GM19395 (cell line): Measurements from ENCODE around the gene ZNF652.
"Not testable (repeated sequence)": the region's sequence is repeated elsewhere in the genome, so short reads cannot be mapped to it uniquely, and the experiment has no call there.

Source experiments
- ATAC-seq: cut with Tn5 transposase; IDR thresholded peaks from one replicate; pipeline ENCODE4 v1.9.1; 2021; ENCODE audit warnings: mild to moderate bottlenecking, moderate library complexity; ENCODE audit not compliant: unreplicated experiment

ZNF652 gene

DNA sequence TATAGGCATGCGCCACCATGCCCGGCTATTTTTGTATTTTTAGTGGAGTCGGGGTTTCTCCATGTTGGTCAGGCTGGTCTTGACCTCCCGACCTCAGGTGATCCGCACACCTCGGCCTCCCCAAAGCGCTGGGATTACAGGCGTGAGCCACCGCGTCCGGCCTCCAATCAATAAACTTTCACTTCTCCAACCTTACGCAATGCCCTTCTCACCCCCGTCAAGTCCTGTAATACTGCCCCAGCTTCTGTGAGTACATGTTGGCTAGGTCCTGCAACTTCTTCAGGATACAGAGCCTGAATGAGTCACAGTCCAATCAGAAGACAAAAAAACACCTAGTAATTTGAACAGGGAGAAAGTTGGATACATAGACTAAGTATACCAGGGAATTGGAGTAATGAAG is 84.4 kb downstream of the ZNF652 start:
- no peak for ATAC-seq

DNA sequence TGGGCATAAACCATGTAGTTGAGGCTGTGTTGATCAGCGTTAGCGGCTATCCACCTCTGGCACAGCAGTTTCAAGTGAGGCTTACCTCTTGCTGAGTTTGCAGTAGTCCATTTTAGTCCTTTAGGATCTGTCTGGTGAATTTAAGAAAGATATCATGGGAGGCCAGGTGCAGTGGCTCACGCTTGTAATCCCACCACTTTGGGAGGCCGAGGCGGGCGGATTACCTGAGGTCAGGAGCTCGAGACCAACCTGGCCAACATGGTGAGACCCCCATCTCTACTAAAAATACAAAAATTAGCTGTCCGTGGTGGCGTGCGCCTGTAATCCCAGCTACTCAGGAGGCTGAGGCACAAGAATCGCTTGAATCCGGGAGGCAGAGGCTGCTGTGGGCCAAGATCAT is 86.1 kb downstream of the ZNF652 start:
- ATAC-seq: not testable (repeated sequence)

DNA sequence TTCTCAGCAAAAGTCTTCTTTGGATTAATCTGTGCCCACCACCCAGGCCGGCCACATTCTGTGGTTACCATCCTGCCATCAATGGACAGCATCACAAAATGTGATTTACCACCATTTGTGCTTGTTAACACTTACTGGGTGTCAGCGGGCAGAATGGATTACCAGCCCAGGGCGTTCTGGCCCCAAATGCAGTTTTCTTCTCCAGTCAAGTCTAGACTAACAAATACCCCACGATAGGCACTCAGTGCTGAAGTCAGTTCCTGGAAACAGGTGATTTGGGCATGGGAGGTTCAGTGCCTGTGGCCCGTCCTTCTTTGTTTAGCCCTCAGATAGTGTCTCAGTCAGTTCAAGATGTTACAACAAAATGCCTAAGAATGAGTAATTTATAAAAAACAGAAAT is 92.7 kb downstream of the ZNF652 start:
- ATAC-seq: no peak

DNA sequence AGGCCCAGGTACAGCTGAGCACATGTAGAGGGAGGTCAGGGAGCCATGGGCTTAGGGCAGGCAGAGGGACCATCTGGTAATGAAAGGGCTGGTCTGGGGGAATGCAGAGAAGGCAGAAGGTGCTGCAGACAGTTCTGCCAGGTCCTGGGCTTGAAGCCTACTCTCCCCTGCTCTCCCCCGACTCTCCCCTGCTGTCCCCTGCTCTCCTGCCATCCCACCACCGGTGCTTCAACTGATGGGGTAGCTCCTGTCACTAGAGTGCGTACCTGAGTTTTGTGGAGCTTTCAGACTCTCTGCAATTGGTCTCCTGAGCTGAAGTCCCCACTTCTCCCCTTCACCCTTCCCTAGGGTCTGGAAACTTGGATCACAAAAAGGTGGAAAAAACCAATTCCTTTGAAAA is 94.1 kb downstream of the ZNF652 start:
- no peak for ATAC-seq

DNA sequence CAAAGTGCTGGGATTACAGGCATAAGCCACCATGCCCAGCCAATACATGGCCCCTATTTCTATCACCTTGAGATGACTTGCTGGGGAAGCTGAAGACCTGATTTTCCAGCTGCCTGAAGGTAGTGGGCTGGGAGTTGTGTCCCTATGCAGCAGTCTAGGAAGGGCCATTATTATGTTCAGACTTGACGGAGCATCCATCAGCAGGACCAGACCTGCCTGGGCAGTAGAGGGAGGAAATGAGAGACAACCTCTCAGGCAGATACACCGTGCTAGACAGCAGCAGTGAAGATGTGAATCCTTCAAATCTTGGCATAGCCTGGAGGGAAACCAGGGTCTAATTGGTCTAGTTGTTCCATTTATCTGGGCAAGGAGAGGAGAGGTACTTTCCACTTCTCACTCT is 95.8 kb downstream of the ZNF652 start:
- no peak for ATAC-seq

DNA sequence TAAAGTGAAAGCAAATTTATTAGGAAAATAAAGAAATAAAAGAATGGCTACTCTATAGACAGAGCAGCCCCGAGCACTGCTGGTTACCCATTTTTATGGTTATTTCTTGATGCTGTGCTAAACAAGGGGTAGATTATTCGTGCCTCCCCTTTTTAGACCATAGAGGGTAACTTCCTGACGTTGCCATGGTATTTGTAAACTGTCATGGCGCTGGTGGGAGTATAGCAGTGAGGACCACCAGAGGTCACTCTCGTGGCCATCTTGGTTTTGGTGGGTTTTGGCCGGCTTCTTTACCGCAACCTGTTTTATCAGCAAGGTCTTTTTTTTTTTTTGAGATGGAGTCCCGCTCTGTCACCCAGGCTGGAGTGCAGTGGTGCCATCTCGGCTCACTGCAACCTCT is 100.5 kb downstream of the ZNF652 start:
- ATAC-seq: not testable (repeated sequence)

DNA sequence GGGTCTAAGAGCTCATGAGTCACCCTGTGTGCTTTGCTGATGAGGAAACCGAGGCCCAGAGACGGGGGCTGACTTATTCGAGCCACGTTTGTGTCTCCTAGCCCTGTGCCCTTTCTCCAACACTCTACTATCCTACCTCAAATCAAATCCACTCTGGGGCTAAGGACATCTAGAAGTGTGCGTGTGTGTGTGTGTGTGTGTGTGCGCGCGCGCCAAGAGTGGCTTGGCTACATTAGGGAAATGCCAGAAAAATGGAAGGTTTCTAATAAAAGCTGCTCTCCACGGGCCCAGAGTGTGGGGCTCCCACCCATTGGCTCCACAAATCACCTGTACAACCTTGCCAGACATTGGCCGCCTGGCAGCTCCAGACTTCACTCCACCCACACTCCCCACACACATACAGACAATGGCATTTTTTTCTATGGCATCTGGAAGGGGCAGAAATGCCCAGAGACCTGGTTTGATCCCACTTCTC is 101.2 kb downstream of the ZNF652 start:
- no peak for ATAC-seq

DNA sequence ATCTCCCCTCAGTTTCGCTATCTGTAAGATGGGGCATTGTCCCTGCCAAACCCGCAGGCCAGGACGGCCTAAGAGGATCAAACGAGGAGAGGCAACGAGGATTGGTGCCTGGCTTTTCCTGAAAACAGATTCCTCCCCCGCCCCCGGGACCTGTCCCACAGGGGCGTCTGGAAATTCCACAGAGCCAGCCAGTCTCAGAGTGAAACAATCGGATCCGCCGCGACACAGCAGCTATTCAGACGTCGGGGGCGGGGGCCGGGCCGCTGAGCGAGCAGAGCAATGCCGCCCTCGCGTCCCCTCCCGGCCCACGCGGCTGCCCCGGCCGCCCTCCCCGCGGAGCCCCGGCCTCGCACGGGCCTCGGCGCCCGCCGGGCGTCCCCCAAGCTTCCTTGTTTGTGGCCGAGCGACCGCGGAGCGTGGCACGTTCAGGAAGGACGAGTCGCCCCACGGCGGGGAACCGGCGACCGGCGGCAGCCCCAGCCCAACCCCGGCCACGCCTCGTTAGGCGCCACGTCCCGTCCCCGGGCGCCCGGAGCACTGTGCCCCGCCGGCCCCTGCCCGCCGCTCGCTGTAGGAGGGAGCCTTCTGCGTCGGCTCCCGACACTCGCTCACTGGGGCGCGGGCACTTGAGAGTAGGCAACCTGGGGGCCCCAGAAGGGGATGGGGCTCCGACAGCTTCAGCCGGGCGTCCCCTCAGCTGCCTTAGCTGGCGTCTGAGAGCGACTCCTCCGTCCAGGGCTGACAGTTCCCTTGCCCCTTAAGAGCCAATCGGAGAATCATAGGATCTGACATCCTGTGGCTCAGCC is 101.8 kb downstream of the ZNF652 start:
- no peak for ATAC-seq

DNA sequence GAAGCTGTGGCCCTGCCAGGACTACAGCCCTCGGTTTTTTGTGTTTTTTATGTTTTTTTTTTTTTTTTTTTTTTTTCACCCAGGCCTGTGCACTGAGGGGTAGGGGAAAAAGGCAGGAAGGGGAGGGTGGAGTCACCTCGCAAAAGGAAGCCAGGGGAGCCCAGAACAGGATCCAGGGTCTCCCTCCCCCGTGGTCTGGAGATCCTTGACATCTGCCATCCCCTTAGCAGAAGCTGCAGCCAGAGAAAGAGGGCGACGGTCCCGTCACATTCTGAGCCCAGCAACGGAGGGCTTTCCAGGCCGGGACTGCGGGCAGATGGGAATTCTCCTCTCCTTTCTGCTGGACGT is 102.4 kb downstream of the ZNF652 start:
- ATAC-seq: no peak

DNA sequence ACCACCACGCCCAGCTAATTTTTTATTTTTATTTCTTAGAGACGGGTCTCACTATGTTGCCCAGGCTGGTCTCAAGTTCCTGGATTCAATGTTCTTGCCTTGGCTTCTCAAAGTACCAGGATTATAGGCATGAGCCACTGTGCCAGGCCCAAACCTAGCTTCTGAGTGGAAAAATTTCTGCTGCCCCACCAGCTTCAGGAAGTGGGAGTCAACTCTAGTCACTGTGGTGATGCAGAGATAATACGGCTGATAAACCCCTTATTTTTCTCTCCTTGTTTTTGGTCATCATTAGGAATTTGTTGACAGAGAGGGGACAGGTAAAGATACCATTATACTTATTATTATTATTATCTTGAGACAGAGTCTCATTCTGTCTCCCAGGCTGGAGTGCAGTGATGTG is 103.7 kb downstream of the ZNF652 start:
- ATAC-seq: no peak

DNA sequence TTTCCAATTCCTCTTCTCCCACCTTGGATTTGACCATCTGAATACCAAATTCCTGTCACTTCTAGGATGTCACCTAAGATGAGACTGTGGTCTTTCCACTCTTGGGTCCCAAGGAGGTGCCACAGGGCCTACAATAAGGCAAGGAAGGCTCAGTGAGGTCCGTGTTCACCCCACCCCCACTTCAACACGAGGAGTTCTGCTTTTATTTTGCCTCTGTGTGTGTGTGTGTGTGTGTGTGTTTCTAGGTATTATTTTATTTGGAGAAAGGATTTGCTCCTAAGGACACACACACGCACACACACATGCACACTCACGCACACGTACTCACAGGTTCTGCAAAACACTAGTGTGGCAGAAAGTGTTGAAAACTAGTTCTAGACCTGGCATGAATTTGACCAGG is 106.9 kb downstream of the ZNF652 start:
- no peak for ATAC-seq

DNA sequence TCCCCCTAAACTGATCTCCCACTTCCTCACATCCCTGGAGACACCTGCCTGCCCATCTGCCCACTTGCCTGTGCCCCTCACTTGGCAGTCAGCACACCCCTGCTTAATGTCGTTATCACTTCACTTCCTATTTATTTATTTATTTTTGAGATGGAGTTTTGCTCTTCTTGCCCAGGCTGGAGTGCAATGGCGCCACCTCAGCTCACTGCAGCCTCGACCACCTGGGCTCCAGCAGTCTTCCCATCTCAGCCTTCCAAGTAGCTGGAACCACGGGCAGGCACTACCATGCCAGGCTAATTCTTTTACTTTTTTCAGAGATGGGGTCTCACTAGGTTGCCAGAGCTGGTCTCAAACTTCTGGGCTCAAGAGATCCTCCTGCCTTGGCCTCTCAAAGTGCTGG is 108.0 kb downstream of the ZNF652 start:
- no peak for ATAC-seq

DNA sequence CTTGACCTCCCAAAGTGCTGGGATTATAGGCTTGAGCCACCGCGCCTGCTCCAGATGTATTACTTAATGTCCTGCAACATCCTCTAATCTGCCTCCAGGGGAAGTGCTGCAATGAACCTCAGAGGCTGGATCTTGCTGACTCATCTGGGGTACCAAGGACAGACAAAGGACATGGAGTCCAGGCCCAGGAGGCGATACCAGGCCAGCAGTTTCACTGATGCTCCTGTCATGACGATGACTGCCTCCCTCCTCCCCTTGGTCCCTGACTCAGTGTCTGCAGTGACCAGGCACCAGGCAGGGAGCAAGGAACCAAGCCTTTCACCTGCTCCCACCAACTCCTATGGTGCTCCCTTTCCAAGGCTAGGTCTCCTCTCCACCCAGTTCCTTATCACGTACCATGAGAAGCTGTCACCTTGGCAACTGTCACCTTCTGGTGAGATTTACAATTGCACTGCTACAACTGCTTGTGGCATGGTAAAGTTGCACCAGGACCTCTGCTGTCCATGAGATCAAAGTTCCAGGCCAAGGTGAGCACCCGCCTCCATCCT is 109.8 kb downstream of the ZNF652 start:
- no peak for ATAC-seq

DNA sequence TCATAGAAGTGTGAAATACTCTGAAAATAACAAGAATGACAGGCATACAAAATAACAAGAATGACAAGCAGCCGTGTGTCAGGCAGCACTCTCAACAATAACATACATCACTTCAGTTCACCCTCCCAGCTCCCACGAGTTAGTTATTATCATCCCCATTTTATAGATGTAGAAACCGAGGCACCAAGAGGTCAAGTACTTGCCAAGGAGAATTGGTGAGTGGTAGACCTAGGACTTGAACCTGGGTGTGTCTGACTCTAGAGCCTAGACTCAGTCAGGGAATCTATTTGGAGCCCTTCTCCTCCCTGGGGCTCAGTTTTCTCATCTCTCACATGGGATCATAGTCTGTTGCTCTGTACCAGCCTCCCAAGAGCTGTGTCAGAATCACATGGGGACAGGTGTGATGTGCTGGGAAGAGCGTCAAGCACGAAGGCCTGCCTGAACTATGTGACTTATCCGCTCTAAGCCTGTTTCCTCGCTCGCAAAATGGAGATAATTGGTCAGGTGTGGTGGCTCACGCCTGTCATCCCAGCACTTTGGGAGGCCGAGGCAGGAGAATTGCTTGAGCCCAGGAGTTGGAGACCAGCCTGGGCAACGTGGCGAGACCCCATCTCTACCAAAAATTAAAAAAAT is 112.0 kb downstream of the ZNF652 start:
- no peak for ATAC-seq

DNA sequence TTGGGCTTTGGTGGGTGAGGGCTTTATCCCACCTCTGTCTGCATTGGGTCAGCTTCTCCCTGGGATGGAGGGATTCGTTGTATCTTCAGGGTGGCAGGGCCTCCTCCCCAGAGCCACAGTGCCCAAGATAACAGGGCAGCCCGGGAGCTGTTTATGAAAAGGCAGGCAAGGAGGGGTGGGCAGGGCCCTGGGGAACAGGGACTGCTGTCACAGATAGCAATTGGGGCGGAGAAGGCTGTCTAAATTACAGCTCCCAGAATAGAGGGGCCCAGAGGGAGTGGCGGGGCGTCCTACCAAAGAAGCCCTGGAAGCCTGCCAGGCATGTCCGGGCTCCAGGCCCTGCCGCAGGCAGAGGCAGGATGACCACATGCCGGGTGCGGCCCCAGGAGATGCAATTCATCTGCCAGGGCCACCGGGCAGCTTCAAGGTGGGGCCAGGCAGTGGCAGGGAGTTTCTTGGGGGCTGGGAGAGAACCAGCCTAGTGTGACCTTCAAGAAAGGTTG is 112.7 kb downstream of the ZNF652 start:
- ATAC-seq: no peak

DNA sequence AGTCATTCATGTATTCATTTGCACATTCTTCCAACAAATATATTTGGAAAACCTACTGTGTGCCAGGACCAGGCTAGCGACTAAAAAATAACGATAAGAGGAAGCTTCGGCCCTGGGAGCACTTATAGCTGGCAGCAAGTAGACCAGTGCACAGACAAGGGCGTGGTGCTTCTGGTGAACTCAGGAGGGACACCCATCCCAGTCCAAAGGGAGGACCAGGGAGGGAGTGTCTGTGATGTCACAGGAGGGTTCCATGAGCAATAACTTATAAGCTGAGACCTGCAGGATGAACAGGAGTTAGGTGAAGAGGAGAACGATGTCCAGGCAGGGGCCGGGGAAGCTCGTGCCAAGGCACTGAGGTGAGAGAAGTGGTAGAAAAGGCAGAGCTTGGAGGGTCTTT is 114.1 kb downstream of the ZNF652 start:
- ATAC-seq: no peak

DNA sequence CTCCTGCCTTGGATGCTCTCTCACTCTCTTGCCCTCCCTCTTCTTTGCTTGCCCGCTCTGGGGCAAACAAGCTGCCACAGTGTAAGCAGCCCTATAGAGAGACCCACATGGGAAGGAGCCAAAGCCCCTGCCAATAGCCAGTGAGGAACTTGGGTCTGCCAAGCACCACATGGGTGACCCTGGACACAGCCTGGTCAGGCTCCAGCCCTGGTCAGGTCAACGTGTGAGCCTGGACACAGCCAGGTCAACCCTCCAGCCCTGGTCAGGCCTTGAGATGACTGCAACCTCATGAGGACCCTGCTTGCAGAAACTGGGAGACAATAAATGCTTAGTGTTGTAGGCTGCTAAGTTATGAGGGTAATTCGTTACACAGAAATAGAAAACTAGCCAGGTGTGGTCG is 117.2 kb downstream of the ZNF652 start:
- ATAC-seq: no peak
